ENCODE measurements around the gene APAF1. TPM values are rescaled to one million over a fixed set of nuclear protein-coding genes. Genes with fewer than 3 reads are reported as not detected.

Gene APAF1
- total RNA-seq, 4 donors from 2014 or later = 9.1 to 10.9 (median 10.0) TPM

DNA sequence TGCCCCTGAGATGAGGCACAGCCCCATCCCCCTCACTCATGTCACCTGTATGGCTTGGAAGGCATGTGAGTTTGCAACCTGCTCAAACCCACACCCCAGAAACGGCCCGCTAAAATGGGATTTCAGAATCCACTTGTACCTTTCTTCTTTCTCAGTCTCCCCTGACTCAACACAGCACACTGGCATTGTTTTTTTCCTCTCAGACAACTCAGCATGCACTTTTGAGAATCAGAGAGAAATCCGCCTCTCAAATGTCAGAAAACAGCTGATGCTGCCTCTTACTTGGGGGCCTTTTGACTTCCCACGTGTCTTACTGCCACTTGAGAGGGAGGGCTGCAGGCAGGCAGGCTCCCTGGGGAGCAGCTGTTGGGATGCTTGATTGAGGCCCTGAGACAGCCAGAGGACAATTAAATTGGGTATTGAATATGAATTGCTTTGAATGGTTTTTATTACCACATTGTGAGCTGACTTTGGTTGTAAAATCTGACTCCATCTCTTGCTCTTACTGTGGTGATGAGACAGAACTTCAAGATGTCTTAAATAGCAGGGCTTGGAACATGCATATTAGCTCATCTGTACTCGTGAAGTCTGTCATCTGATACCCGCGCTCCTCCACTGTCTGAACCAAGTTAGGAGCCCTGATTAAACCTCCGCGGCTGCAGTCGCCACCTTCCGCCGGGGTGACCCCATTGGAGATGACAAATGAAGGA, 96.6 kb downstream of the APAF1 start:
- peak; percentile 74 for DNase-seq (ENCODE audit: extremely low spot score)
- intact Hi-C loops (cut with DNase I) = no loop called here

DNA sequence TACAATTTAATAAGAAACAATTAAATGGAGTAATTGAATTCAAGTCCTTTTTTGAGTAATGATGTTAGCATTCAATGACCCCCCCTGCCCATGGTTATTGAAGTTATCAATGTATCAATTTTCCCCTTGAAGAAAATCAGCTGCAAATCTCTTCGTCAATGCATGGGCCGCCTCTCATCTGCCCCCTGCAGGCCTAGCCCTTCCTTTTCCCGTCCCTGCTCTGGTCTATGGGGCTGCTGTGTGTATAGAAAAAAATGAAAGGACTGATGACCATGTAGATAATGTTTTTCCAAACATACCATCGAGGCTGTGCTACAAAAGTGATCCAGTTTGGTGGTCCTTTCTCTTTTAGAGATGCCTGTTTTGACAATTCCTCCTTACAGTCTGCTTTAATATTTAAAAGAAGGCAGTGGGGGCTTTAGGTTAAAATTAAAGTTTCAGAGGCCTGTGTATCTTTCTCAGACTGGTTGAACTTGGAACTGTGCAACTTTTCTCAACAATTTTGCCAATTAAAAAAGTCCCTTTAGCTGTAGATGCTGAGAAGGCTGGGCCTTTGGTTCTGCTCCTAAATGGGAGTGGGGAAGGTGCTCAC, 98.4 kb downstream of the APAF1 start:
- intact Hi-C loops (cut with DNase I) = no loop called here

More for the DNA sequence above, 96.6 kb downstream of the APAF1 start:
- H3K9me3 ChIP-seq = no peaks in the 10 kb centered on the region
- H3K4me3 ChIP-seq = no peak overlapping the region
- no peak overlapping the region for H3K27ac ChIP-seq (replicated peaks in 1 of 4)
- peaks cover 0 to 10% (median 0%) of the 10 kb centered on the region in 4 donors for H3K27me3 ChIP-seq
- TF ChIP-seq EP300 (IDR thresholded peaks at IDR 0.05) = no peak
- TF ChIP-seq, protein P1, sequence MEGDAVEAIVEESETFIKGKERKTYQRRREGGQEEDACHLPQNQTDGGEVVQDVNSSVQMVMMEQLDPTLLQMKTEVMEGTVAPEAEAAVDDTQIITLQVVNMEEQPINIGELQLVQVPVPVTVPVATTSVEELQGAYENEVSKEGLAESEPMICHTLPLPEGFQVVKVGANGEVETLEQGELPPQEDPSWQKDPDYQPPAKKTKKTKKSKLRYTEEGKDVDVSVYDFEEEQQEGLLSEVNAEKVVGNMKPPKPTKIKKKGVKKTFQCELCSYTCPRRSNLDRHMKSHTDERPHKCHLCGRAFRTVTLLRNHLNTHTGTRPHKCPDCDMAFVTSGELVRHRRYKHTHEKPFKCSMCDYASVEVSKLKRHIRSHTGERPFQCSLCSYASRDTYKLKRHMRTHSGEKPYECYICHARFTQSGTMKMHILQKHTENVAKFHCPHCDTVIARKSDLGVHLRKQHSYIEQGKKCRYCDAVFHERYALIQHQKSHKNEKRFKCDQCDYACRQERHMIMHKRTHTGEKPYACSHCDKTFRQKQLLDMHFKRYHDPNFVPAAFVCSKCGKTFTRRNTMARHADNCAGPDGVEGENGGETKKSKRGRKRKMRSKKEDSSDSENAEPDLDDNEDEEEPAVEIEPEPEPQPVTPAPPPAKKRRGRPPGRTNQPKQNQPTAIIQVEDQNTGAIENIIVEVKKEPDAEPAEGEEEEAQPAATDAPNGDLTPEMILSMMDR (IDR thresholded peaks at IDR 0.05) = no peak
- TF ChIP-seq POLR2AphosphoS5 (IDR thresholded peaks at IDR 0.05) = no peak
- TF ChIP-seq POLR2A (IDR thresholded peaks at IDR 0.05; ENCODE audit: low read depth) = no peak
- 77% methylated on average over 10 of the region's 12 CpGs for WGBS
- H3K36me3 ChIP-seq = no peaks in the 10 kb centered on the region
- H3K4me1 ChIP-seq = peaks cover 0 to 23% (median 17%) of the 10 kb centered on the region in 4 donors

DNA sequence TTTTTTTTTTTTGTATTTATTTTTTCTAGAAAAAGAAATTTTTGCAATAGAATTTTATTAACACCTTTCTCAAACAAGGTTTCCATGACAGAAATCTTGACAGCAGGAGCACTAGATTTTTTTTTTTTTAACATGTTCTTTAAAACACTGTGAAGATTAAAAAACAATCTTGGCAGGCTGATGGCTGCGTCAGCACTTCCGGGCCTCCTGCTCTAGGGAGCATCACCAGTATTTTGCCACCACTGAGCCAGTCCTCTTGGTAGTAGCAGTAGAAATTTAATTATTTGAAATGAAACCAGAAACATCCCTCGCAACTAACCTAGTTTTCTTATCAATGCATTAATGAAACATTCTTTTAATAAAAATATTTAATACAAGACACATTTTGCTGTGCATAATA, 99.6 kb downstream of the APAF1 start:
- intact Hi-C loops (cut with DNase I) = no loop called here
- 94% methylated on average over 3 of the region's 3 CpGs for WGBS

More for the DNA sequence above, 98.4 kb downstream of the APAF1 start:
- WGBS = 64% methylated on average over 4 of the region's 4 CpGs
- peak; percentile 50 for DNase-seq (ENCODE audit: extremely low spot score)
- peaks cover 0 to 13% (median 10%) of the 10 kb centered on the region in 4 donors for H3K4me1 ChIP-seq
- H3K27ac ChIP-seq (replicated peaks in 1 of 4) = no peak overlapping the region
- TF ChIP-seq EP300 (IDR thresholded peaks at IDR 0.05) (no peak), POLR2AphosphoS5 (IDR thresholded peaks at IDR 0.05) (no peak), POLR2A (IDR thresholded peaks at IDR 0.05; ENCODE audit: low read depth) (no peak)
- TF ChIP-seq, protein P1 (IDR thresholded peaks at IDR 0.05) = no peak
- H3K27me3 ChIP-seq = peaks cover 0 to 10% (median 0%) of the 10 kb centered on the region in 4 donors
- no peak overlapping the region for H3K4me3 ChIP-seq
- no peaks in the 10 kb centered on the region for H3K36me3 ChIP-seq
- H3K9me3 ChIP-seq = no peaks in the 10 kb centered on the region

DNA sequence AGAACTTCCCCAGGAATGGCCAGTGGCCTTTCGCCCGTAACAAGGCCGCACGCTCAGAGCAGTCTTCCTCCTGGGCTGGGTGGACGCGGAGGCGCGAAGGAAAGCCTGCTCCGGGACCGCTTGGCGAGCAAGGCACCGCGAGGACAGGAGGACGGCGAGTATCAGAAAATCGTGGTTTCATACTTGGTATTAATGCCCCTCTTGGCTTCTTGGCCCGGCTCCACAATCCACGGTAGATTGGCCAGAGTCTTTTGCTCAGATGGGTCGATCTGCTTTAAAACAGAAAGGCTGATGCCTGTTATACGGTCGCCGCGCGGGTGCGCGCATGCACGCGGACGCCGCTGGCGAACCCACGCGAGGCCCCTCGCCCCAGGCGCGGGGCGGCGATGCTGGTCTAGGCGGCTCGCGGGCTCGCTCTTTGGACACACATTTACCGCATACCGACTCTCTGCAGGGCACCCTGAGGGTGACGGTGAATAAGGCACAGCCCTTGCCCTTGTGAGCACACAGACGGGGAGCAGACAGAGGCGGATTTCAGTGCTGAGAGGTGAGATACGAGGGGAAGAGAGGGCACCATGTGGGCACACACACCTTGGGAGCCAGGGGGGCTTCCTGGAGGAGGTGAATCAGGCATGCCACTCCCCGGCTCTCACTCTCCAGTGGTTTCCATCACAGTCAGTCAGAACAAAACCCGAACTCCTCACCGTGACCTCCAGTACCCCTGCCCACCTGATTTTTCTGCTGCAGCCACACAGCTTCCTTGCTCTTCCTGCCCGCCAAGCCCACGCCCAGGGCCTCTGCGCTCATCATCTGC, 100.7 kb downstream of the APAF1 start:
- DNase-seq (ENCODE audit: extremely low spot score) = peak; percentile 84
- no peak for TF ChIP-seq POLR2AphosphoS5 (IDR thresholded peaks at IDR 0.05)
- no peak for TF ChIP-seq POLR2A (IDR thresholded peaks at IDR 0.05; ENCODE audit: low read depth)
- TF ChIP-seq EP300 (IDR thresholded peaks at IDR 0.05) = no peak
- TF ChIP-seq, protein P1 (IDR thresholded peaks at IDR 0.05) = no peak
- intact Hi-C loops (cut with DNase I) = no loop called here
- 12% methylated on average over 40 of the region's 54 CpGs for WGBS
- peaks cover 0 to 14% (median 3%) of the 10 kb centered on the region in 4 donors for H3K36me3 ChIP-seq
- H3K9me3 ChIP-seq = no peaks in the 10 kb centered on the region
- H3K4me1 ChIP-seq = peaks cover 0 to 13% (median 10%) of the 10 kb centered on the region in 4 donors
- peak overlapping the region; percentile 48 to 54 (median 50) for H3K4me3 ChIP-seq
- H3K27me3 ChIP-seq = peaks cover 0 to 10% (median 0%) of the 10 kb centered on the region in 4 donors
- no peak overlapping the region for H3K27ac ChIP-seq (replicated peaks in 1 of 4)

More for the DNA sequence above, 99.6 kb downstream of the APAF1 start:
- TF ChIP-seq POLR2AphosphoS5 (IDR thresholded peaks at IDR 0.05) (no peak), EP300 (IDR thresholded peaks at IDR 0.05) (no peak), POLR2A (IDR thresholded peaks at IDR 0.05; ENCODE audit: low read depth) (no peak)
- TF ChIP-seq, protein P1 (IDR thresholded peaks at IDR 0.05) = no peak
- Histone ChIP-seq H3K36me3 (peaks cover 0 to 3% (median 0%) of the 10 kb centered on the region in 4 donors), H3K4me3 (no peak overlapping the region), H3K9me3 (no peaks in the 10 kb centered on the region), H3K27me3 (peaks cover 0 to 10% (median 0%) of the 10 kb centered on the region in 4 donors), H3K27ac (replicated peaks in 1 of 4) (no peak overlapping the region), H3K4me1 (peaks cover 0 to 13% (median 10%) of the 10 kb centered on the region in 4 donors)
- DNase-seq (ENCODE audit: extremely low spot score) = peak; percentile 8

Data from esophagus muscularis mucosa (tissue), 4 donors.